Stimulated activated CD4-positive, alpha-beta T cell treated with anti-CD3 and anti-CD28 coated beads, TNF-alpha, amount 100 ng/mL, for 48 hours (primary cell): ENCODE data around the gene ZC3H15.

Experiments used
- DNase-seq, 3 donors: peaks; one replicate each; pipeline ENCODE4 v3.0.0-alpha.2; 2020; ENCODE audit warnings: low read depth in 3 of 3

Gene ZC3H15

DNA sequence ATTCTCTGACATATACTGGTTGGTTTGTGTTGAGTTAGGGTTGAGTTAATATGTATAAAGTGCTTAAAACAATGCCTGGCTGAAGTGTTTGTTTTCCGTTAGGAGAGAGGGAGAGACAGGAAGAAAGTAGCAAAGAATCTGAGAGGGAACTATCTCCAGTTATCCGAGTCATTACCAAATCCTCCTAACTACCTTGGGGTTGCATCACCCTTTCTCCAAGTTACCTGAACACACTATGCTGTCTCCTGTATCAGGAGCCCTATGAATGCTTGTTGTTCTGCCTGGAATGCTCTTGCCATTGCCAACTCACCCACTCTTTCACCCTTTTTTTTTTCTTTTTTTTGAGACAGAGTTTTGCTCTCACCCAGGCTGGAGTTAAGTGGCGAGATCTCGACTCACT, 55.9 kb downstream of the ZC3H15 start:
- DNase-seq = no peak

DNA sequence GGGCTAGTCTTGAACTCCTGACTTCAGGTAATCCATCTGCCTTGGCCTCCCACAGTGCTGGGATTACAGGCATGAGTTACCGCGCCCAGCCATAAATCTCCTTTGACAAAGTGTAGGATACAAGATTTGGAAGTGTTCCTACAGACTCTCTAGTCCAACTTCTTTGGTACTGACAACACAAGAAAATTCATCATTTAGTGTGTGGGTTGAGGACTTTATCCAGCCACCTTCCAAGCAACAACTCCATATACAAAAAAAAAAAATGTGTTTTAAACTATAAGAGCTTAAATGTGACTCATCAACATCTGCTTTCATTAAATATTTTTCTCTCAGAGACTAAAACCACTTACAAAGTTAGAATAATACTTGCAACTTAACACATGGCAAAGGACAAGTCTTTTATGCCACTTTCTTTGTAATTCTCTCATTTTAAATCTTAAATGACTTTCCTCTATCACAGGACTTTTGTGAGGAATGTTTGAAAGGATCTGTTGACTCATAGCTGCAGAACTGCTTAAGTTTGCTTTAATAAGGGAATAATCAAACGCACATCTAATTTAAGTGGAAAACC, 57.6 kb downstream of the ZC3H15 start:
- no peak for DNase-seq

- DNase-seq = no peak
Measured at GRCh38 chr2:186544255-186544675, 58.2 kb downstream of the ZC3H15 start.

DNA sequence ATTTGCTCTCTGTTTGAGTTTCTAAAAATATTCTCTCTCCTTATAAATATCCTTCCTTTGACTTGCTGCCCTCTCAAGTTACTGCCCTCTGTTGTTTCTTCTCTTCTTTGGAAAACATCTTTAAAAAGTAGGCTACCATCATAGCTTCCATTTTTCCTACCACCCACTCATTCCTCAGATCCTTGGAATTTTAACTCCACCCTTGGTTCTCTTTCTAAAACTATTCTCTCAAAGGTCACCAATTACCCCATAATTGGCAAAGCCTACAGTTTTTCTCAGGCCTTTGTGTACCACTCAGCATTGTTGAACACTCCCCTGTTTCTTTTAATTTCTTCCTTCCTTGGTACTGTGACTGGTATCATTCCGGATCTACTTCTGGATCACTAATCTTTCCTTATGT, 60.8 kb downstream of the ZC3H15 start:
- no peak for DNase-seq

DNA sequence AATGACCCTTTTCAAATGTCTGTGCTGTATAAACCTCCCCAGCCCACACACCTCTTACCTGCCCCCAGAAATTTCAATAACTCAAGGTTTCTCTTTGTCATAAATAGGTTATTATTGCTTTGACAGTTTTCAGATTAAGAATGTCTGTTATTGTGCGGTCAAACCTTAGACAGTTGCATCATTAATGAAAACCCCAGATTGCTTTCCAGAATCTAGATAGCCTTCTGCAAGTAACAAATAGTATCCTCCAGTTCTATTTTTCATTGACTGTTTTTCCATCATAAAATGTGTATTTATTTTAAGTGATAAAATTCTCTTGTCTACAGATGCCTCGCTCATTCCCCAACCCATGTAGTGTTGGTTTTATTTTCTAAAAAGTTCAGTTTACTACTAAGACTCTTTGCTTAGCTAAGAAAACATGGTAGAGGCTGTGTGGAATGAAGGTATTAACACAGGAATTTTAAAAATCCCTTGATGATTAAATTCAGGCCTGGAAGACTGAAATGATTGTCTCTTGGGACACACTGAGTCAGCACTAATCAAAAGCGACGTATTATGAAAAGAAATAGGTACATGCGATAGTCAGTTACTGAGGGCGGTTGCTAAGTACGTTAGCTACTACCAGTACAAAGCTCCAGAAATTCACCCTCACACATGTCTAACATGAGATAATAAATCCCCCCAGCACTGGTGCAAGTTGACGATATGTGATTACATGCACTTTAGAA, 65.4 kb downstream of the ZC3H15 start:
- no peak for DNase-seq

DNA sequence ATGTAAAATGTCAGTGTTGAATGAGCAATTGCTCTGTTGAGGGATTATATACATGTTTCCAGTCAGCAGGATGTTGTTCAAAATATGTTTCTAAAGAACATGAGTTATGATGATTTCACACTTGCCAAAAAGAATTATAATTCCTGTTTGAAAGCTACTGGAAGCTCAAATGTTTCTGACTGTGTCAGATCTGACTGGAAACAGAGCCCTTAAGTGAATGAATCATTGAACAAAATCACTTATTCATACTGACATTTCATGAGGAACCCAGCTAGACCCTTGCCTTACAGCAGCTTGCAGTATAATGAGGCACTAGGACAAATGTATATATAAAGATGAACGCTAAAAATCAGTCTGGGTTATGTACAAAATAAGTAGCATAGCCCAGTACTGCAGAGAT, 68.4 kb downstream of the ZC3H15 start:
- no peak for DNase-seq

DNA sequence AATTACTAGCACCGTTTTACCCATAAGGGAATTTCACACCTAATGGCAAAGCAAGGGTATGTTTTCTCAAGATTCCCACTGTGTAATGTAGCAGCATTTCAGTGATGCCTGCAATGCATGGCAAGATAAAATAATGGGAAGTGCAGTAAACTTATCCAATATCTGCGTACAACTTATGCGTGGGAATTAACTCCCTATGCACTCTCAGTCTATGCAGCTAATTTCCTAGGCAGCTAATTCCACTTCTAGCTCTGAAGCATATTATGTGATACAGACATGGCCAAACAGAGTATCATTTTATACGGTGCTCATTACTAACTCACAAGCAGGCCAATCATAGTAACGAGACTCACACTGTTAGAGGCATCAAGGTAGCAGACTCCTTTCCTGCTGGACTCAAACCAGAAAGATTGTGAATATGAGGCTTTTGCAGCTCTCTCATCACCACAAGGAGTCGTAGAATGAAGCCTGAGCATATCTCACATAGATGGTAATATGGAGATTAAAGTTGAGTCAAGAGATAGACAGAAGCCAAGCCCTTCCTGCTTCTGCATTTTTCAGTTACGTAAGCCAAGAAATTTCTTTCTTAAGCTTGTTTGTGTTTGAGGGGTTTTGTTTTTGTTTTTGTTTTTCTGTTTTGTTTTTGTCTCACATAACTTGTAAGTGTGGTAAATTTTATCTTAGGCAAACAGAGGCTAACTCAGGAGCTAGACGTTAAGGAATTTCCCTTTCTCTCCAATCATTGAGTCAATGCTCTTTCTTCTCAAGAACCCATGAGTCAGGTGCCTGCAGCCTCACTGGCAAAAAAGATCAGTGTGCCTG, 69.0 kb downstream of the ZC3H15 start:
- DNase-seq = no peak

DNA sequence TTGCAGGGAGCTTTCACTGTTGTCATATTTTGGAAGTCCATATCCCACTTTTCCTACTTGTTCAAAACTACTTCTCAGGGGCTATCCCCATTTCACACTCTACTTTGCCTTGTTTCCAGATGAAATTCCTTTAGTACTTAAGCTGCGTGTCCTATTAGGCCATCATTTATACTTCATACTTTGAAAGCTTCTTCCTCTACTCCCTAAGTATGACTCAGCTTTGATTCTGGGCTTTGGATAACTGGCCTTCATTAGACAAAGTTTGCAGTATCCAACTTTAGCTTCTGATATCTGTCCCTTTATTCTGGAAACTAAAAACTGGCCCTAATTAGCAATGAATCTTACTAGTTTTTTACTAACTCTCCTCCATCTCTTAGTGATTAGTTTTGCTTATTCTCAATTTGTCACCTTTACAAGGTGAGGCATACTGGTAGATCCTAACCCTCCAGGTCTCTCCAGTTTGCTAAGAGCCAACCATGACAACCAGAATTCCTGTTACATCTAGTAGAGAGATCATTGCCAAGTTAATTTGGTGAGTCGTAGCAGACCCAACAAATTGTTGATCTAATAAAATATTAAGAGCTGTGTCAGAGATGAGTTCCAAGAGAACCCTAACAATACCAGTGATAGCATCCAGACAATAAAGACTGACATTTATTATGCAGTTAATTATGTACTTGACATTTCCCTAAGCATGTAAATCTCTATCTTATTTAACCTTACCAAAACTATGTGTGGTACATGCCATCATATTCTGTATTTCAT, 72.6 kb downstream of the ZC3H15 start:
- DNase-seq = no peak
